Vagina (tissue), 2 donors: Measurements from ENCODE around the gene SEC22C. TPM values are rescaled to one million over a fixed set of nuclear protein-coding genes. Genes with fewer than 3 reads are reported as not detected.

Experiments
- DNase-seq, 2 donors: peaks; one replicate each; pipeline ENCODE4 v3.0.0-alpha.2; 2017; ENCODE audit errors: extremely low spot score in 2 of 2
- H3K27ac ChIP-seq: fragments of 200-600 bp; sonication (generic); one replicate; pipeline ENCODE4 v1.5.1; 2019
- H3K27me3 ChIP-seq: fragments of 200-600 bp; sonication (generic); one replicate; pipeline ENCODE4 v1.5.1; 2019
- H3K36me3 ChIP-seq, 2 donors: fragments of 200-600 bp; sonication (generic); one replicate each; pipeline ENCODE4 v1.5.1; 2017 to 2019
- H3K4me1 ChIP-seq: fragments of 200-600 bp; sonication (generic); one replicate; pipeline ENCODE4 v1.5.1; 2019
- H3K4me3 ChIP-seq, 2 donors: fragments of 200-600 bp; sonication (generic); 1 replicate in 1 of 2; 2 replicates in 1 of 2; pipeline ENCODE4 v1.5.1; 2016 to 2019
- H3K9me3 ChIP-seq: fragments of 200-600 bp; sonication (generic); one replicate; pipeline ENCODE4 v1.5.1; 2019
- CTCF ChIP-seq, 3 experiments: fragments of 450-650 bp in 2 of 3; fragments of 200-600 bp in 1 of 3; sonication (generic) in 1 of 3; IDR thresholded peaks; one replicate each; pipeline ENCODE4 v1.5.1; 2017 to 2019; ENCODE audit warnings: antibody characterized with exemption in 3 of 3, mild to moderate bottlenecking in 2 of 3, moderate library complexity in 2 of 3
- POLR2A ChIP-seq, 2 donors: fragments of 450-650 bp; IDR thresholded peaks; one replicate each; pipeline ENCODE4 v1.6.1; 2017; ENCODE audit warnings: antibody characterized with exemption in 2 of 2, mild to moderate bottlenecking in 2 of 2, moderate library complexity in 2 of 2
- POLR2AphosphoS5 ChIP-seq, 2 donors: sonication (generic); formaldehyde crosslinking; IDR thresholded peaks; one replicate each; pipeline ENCODE4 v1.9.0; 2017; ENCODE audit warnings: antibody characterized with exemption in 2 of 2, mild to moderate bottlenecking in 2 of 2, low read depth in 1 of 2; ENCODE audit not compliant: insufficient read depth in 1 of 2
- intact Hi-C: fragments of 100-400 bp; cut with DNase I; formaldehyde crosslinking; loops from one replicate; pipeline ENCODE4 v1.15.1; 2023
- total RNA-seq: library from RNA; depleted of rRNA; stranded (reverse); fragments of >200 nt; gene quantifications from one replicate; pipeline ENCODE4 v1.2.3, GENCODE V29; 2016

SEC22C gene
- total RNA-seq, 1 donor from 2014 or later = 27.5 TPM

- Histone ChIP-seq H3K27me3 (no peaks in the 10 kb centered on the region), H3K4me1 (peaks cover 25% of the 10 kb centered on the region), H3K4me3 (no peak overlapping the region), H3K36me3 (no peaks in the 10 kb centered on the region), H3K27ac (no peak overlapping the region), H3K9me3 (no peaks in the 10 kb centered on the region)
- no peak for TF ChIP-seq CTCF (IDR thresholded peaks at IDR 0.05)
- no peak for TF ChIP-seq POLR2A (IDR thresholded peaks at IDR 0.05)
- no peak for TF ChIP-seq POLR2AphosphoS5 (IDR thresholded peaks at IDR 0.05; ENCODE audit: insufficient read depth in 1 of 2, low read depth in 1 of 2)
- intact Hi-C loops = no loop called here
- DNase-seq = no peak
These were observed 61.4 kb downstream of the SEC22C start for GRCh38 chr3:42520336-42520735.

DNA sequence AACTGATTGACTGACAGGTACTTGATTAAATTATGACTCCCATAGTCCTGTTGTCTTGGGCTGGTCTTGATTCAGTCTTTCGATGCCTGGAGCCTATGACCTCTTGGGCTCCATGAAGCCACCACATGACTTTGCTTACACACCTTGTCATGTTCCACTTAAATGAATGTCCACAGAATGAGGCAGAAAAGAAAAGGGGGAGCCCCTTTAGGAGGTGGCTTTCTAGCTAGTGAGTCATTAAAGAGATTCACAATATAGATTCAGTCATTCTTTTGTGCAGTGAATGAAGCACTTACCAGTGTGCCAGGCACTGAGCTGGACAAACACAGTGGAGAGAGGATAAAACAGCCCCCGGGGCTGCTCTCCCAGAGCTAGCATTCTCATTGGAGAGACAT lies 62.2 kb downstream of the SEC22C start:
- Histone ChIP-seq H3K4me1 (peaks cover 31% of the 10 kb centered on the region), H3K9me3 (no peaks in the 10 kb centered on the region), H3K27ac (no peak overlapping the region), H3K27me3 (no peaks in the 10 kb centered on the region), H3K36me3 (no peaks in the 10 kb centered on the region), H3K4me3 (no peak overlapping the region)
- TF ChIP-seq POLR2A (IDR thresholded peaks at IDR 0.05) (no peak), CTCF (IDR thresholded peaks at IDR 0.05) (no peak), POLR2AphosphoS5 (IDR thresholded peaks at IDR 0.05; ENCODE audit: insufficient read depth in 1 of 2, low read depth in 1 of 2) (no peak)
- DNase-seq = no peak
- intact Hi-C loops = no loop called here

DNA sequence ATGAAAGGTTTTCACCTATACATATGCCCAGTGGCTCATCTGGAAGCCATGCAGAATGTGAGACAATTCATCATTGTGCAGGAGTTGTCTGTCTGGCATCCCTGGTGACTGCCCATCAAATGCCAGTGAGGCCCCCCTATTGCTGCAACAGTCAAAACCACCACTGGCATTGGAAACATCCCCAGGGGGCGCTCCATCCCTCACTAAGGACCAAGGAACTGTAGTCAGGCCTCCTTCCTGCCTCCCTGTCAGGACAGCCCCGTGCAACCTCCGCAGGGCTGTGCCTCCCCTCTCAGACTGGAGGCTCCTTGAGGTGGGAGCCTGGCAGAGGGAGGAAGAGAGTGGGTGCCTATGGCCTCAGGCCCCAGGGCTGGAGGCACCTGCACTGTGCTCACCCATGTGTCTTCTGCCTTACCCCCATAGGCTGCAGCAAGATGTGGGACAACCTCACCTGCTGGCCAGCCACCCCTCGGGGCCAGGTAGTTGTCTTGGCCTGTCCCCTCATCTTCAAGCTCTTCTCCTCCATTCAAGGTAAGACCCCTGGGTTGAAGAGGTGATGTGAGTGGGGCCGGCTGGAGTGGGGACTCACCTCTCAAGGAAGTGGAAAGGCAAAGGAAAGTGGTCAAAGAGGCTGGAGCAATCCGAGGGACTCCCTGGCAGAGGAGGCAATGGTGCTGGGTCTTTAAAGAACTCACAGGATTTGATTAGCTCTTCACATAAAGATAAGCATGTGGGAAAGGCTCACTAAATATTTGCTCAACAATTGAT lies 62.8 kb downstream of the SEC22C start:
- intact Hi-C loops = no loop called here
- no peaks in the 10 kb centered on the region for H3K27me3 ChIP-seq
- H3K9me3 ChIP-seq = no peaks in the 10 kb centered on the region
- no peak for DNase-seq
- H3K27ac ChIP-seq = no peak overlapping the region
- no peak overlapping the region for H3K4me3 ChIP-seq
- H3K4me1 ChIP-seq = peaks cover 37% of the 10 kb centered on the region
- TF ChIP-seq CTCF (IDR thresholded peaks at IDR 0.05) (no peak), POLR2A (IDR thresholded peaks at IDR 0.05) (no peak), POLR2AphosphoS5 (IDR thresholded peaks at IDR 0.05; ENCODE audit: insufficient read depth in 1 of 2, low read depth in 1 of 2) (no peak)
- no peaks in the 10 kb centered on the region for H3K36me3 ChIP-seq

DNA sequence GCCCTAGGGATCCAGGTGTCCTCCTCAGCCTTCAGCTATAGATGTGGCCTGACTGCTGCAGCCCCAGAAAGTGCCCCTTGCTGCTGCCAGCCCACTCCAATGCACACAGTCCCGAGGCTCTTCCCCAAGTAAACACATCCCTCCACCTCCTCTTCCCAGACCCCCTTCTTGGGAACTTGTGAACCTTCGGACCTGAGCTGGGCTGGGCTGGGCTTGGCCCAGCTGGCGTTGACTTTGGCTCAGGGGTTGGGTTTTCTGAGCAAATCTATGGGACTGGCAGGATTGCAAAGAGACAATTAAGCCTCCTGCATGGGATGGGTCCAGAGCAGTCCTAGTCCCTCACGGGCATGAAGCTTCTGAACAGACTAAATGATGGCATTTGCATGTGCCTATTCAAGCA lies 64.7 kb downstream of the SEC22C start:
- intact Hi-C loops = no loop called here
- Histone ChIP-seq H3K36me3 (no peaks in the 10 kb centered on the region), H3K4me3 (no peak overlapping the region), H3K4me1 (peaks cover 37% of the 10 kb centered on the region), H3K27ac (no peak overlapping the region), H3K9me3 (no peaks in the 10 kb centered on the region), H3K27me3 (no peaks in the 10 kb centered on the region)
- no peak for DNase-seq
- TF ChIP-seq POLR2AphosphoS5 (IDR thresholded peaks at IDR 0.05; ENCODE audit: insufficient read depth in 1 of 2, low read depth in 1 of 2) = no peak
- TF ChIP-seq POLR2A (IDR thresholded peaks at IDR 0.05) = no peak
- TF ChIP-seq CTCF (IDR thresholded peaks at IDR 0.05) = no peak

DNA sequence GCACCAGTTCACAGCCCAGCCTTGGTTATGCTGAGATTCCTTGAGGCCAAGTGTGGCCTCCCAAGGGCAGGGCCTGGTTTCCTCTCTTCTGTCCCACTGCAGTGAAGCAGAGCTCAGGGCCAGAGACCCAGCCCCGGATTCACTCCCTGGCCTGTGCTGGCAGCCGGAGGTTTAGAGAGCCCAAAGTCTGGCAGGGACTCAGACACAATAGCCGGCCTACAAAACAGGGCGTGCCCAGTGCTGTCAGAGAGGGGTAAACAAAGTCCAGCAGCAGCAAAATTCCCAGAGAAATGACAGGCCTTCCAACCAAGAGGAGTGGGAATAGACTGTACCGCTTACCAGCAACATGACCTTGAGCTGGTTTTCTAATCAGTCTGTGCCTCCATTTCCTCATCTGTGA lies 65.3 kb downstream of the SEC22C start:
- H3K27me3 ChIP-seq = no peaks in the 10 kb centered on the region
- H3K36me3 ChIP-seq = no peaks in the 10 kb centered on the region
- peak overlapping the region; percentile 81 for H3K27ac ChIP-seq
- no peak for DNase-seq
- no peak for TF ChIP-seq POLR2A (IDR thresholded peaks at IDR 0.05)
- TF ChIP-seq POLR2AphosphoS5 (IDR thresholded peaks at IDR 0.05; ENCODE audit: insufficient read depth in 1 of 2, low read depth in 1 of 2) = no peak
- no peak for TF ChIP-seq CTCF (IDR thresholded peaks at IDR 0.05)
- H3K9me3 ChIP-seq = no peaks in the 10 kb centered on the region
- intact Hi-C loops = no loop called here
- H3K4me1 ChIP-seq = peaks cover 37% of the 10 kb centered on the region
- no peak overlapping the region for H3K4me3 ChIP-seq
